Urinary bladder (tissue), 4 donors: Measurements from ENCODE around the gene PACS1. TPM values are rescaled to one million over a fixed set of nuclear protein-coding genes. Genes with fewer than 3 reads are reported as not detected.

Experiments
- DNase-seq: peaks from one replicate; pipeline ENCODE4 v3.0.0-alpha.2; 2015; ENCODE audit errors: extremely low spot score
- H3K27ac ChIP-seq: one replicate; pipeline ENCODE4 v1.5.1; 2013; ENCODE audit warnings: low read depth, mild to moderate bottlenecking, moderate library complexity
- H3K36me3 ChIP-seq: one replicate; pipeline ENCODE4 v1.6.1; 2013; ENCODE audit warnings: mild to moderate bottlenecking, moderate library complexity; ENCODE audit not compliant: insufficient read depth
- H3K4me1 ChIP-seq: one replicate; pipeline ENCODE4 v1.6.1; 2013; ENCODE audit warnings: mild to moderate bottlenecking, moderate library complexity; ENCODE audit not compliant: insufficient read depth
- H3K4me3 ChIP-seq: one replicate; pipeline ENCODE4 v1.5.1; 2013; ENCODE audit warnings: low read depth, low read length
- WGBS: extraction: QIAGEN DNeasy Blood & Tissue Kit; methylation state at CpG from one replicate; pipeline ENCODE4 v1.1.7; 2013; 5-methylcytosine and 5-hydroxymethylcytosine counted together
- polyA plus RNA-seq: library from polyadenylated mRNA; stranded (reverse); fragments of 200-250 nt; gene quantifications from one replicate; pipeline ENCODE4 v1.2.3, GENCODE V29; 2013
- total RNA-seq: library from RNA; depleted of rRNA; stranded (reverse); fragments of >200 nt; gene quantifications from one replicate; pipeline ENCODE4 v1.2.3, GENCODE V29; 2014
- donor health status: healthy with polysubstance abuse.
- donor health status: healthy.

The PACS1 gene
- total and polyA plus RNA-seq, 2 donors = 41.3 to 42.3 TPM

DNA sequence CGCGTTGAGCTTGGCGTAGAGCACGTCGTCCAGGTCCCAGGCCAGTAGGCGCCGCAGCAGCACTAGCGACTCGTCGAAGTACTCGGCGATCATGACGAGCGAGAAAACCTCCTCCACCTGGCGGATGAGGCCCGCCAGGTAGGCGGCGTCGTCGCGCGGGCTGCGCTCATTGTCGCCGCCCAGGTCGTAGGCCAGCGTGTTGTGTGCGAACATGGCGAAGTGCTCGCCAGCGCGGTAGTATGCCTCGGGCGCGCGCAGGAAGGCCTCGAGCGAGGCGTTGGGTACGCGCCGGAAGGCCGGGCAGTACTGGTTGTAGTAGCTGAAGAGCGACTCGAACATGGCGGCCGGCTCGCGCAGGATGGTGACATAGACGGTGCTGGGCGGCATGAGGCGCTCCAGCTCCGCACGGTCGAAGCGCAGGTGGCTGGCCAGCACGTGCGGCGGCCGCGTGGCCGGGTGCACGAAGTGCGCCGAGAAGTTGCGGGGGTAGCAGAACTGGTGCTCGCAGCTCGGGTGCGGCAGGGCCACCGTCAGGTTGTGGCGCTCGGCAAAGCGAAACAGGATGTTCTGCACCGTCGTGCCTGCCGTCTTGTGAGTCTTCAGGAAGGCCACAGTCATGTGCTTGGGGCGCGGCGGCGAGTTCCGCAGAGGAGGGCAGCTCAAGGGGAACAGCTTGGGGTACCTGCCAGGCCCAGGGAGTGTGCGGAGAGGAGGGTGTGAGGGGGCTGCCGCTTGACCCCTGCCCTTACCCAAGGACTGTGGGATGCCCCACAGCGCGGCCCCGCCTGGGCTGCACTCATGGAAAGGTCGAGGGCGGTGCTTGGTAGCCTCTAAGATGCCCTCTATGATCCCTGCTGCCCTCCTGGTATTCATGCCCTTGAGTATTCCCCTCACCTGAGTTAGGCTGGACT, 26.8 kb upstream of the PACS1 start:
- H3K4me3 ChIP-seq = no peak overlapping the region
- DNase-seq = no peak
- 97% methylated on average over 88 of the region's 88 CpGs for WGBS
- no peak overlapping the region for H3K27ac ChIP-seq
- H3K4me1 ChIP-seq = no peaks in the 10 kb centered on the region
- no peaks in the 10 kb centered on the region for H3K36me3 ChIP-seq

DNA sequence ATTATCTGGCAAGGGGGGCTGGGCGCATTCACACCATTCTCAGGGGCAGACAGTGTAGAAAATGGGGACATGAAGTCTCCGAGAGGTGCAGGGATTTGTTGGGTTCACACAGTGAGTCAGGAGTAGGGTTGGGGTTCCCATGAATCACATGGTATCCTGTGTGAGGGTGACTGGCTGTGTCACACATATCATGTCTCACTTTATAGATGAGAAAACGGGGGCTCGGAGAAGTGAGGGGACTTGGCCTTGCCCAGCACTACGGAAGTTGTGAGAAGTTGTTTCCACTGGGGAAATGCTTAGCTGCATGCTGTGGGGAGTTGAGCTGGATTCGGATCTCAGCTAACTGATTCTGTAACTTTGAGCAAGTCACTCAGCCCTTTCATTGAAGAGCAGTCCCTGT, 25.3 kb upstream of the PACS1 start:
- WGBS = 64% methylated on average over 6 of the region's 6 CpGs
- Histone ChIP-seq H3K27ac (no peak overlapping the region), H3K36me3 (no peaks in the 10 kb centered on the region), H3K4me3 (no peak overlapping the region), H3K4me1 (no peaks in the 10 kb centered on the region)
- DNase-seq = no peak

DNA sequence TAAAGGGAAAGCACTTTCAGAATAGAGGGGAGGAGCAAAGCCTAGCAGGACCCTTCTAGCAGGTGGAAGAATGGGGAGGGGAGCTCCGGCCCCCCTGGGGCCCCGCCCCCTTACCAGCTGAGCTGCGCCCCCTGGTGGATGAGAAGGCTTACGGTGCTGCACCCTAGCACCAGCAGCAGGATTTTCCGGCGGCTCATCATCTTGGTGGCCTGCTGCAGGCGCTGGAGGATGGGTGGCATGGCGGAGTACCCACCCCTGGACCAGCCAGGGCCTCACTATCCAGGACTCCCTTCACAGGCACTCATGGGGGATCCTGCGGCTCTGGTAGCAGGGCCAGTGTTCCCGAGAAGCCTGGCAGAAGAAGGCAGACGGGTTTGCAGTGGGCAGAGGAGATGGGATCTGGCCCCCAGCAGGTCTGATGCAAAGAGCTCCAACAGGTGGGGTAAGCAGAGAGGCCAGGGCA, 24.9 kb upstream of the PACS1 start:
- Histone ChIP-seq H3K36me3 (no peaks in the 10 kb centered on the region), H3K4me3 (no peak overlapping the region), H3K4me1 (no peaks in the 10 kb centered on the region), H3K27ac (no peak overlapping the region)
- DNase-seq = no peak
- WGBS = 11% methylated on average over 11 of the region's 11 CpGs

DNA sequence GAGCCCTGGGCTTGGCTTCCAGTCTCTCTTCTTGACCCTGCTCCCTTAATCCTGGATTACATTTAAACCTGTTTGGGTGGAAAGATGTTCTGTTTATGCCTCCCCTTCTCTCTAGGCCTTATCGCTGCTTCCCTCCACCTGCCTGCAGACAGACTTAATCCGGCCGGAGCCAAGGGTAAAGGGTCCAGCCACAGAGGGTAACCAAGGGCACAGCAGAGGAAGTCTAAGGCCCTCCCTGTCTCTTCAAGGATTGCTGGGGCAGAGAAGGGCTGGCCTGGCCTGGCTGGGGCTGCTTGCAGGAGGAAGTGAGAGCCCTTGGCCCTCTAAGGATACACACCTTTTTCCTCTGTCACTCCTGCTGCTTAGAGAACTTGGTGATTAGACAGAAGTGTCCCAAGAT, 23.2 kb upstream of the PACS1 start:
- WGBS = 93% methylated on average over 3 of the region's 3 CpGs
- no peak overlapping the region for H3K27ac ChIP-seq
- H3K4me3 ChIP-seq = no peak overlapping the region
- H3K36me3 ChIP-seq = no peaks in the 10 kb centered on the region
- H3K4me1 ChIP-seq = no peaks in the 10 kb centered on the region
- DNase-seq = no peak

DNA sequence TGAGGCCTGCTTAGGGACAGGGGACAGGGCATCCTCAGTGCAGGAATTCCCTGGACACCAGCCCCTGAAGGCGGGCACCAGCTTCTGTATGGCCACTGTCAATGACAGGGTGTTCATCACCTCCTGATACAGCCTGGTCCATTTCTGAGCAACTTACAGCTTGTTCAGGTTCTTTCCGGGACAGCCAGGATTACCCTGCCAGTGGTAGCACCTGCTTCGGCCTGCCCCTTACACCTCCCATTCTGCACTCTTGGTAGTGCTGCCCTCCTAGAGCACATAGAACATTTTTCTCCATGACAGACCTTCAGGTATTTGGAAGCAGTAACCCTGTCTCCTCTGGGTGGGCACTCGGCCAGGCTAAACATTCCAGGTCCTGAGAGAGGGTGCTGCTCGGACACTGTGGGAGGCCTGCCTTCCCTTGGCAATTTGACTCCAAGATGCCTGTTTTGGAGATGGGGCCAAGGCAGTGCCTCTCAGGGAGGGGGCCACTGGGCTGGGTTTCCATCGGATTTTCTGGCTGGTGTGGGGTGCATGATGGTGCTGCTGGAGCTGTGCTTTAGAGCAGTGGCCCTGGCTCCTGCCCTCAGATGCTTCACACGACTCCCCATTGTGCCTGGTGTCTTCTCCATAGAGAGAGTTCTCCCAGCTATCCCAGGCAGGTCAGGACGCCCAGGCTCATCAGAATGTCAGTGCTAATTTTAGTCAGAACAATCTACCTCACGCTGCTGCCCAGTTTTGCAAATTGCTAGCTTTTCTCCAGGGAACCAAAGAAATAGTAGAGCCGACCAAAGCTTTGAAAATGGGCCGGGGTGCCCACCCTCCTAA, 22.3 kb upstream of the PACS1 start:
- Histone ChIP-seq H3K4me3 (no peak overlapping the region), H3K36me3 (no peaks in the 10 kb centered on the region), H3K27ac (no peak overlapping the region), H3K4me1 (no peaks in the 10 kb centered on the region)
- WGBS = 68% methylated on average over 11 of the region's 11 CpGs
- no peak for DNase-seq

DNA sequence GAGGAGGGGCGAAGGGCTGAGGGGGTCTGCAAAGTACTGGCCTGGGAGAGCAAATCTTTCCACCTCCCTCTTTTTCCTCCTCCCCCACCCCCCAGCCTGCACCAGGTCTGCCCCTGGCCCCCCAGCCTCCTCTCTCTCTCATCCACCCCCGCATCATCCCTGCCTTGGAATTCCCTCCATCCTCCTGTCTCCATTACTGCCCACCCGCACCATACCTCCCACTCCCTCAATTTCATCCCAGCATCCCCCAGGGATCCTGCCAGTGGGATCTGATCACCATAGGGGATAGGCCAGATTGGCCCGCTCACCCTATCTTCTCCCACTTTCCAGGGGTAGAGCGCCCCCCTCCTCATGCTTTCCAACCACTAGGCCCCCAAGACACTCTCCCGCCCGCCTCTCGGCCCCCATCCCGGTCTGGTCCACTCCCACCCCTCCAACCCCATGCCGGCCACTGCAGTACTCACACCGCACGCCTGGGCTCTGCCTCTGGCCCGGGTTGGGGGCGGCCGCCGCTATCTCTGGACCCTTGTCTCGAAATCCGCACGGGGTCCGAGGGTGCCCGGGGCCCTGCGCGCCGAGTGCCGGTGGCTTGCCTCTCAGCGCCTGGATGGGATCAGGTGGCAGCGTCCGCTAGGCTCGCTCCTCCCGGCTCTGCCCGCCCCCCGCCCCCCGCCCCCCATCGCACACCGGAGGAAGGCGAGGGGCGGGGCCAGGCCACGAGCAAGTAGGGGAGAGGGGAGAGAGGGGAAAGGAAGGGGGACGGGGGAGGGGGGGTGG, 21.3 kb upstream of the PACS1 start, which contains the start of gene GAL3ST3:
GAL3ST3 (minus strand) TSS at position 615 of the 777 bp plus-strand sequence. CDS start 3,746 bp downstream, outside the sequence.
- no peaks in the 10 kb centered on the region for H3K36me3 ChIP-seq
- no peak for DNase-seq
- no peak within 1 kb of the TSS for H3K27ac ChIP-seq
- no peak within 1 kb of the TSS for H3K4me3 ChIP-seq
- H3K4me1 ChIP-seq = no peaks in the 10 kb centered on the region
- 10% methylated on average over 39 of the region's 39 CpGs for WGBS

DNA sequence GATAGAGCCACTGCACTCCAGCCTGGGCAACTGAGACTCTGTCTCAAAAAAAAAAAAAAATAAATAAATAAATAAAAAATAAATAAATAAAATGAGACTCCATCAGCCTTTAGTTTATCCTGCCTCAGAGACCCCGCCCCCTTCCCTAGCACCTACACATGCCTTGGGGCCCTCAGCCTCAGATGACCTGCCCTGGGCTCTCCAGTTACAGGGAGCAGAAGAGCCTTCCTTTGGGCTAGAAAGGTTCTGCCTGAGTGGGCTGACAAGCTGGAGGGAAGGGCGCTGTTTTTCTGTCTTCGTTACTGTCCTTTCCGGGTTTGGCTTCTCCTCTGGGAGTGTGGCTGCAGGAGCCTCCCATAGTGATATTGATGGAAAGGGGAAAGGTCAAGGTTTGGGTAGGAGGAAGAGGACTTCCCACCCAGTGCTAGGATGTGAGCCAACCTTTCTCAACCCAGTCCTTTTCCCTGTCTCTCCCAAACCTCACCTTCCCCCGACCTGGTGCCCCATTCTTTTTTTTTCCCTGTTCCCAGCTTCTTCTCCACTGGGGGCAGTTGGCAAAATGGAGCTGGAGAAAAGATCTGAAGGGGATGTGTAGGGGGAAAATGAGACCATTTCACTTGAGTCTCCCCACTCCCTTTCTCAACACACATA, 19.4 kb upstream of the PACS1 start:
- Histone ChIP-seq H3K36me3 (no peaks in the 10 kb centered on the region), H3K4me1 (no peaks in the 10 kb centered on the region), H3K4me3 (no peak overlapping the region), H3K27ac (no peak overlapping the region)
- no peak for DNase-seq
- 83% methylated on average over 5 of the region's 5 CpGs for WGBS

DNA sequence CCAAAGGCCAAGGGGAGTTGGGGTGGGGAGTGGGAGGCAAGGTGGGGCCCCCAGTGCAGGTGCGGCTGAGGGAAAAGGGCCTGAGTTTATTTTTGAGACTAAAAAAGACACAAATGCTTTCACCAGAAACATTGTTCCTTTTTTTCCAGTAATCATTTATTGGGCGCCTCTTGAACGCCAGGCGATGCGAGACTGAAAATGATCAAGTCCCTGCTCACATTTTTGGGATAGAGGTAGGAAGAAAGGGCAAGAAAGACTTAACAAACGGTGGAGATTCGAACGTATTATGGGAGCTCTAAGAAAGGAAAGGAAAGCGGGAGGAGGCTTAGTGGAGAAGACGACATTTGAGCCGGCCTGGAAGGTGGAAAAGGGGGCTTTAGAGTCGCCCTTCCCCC, 18.7 kb upstream of the PACS1 start:
- Histone ChIP-seq H3K36me3 (no peaks in the 10 kb centered on the region), H3K4me1 (no peaks in the 10 kb centered on the region), H3K4me3 (peak overlapping the region; percentile 86), H3K27ac (peak overlapping the region; percentile 46)
- WGBS = 23% methylated on average over 12 of the region's 12 CpGs
- DNase-seq = no peak

DNA sequence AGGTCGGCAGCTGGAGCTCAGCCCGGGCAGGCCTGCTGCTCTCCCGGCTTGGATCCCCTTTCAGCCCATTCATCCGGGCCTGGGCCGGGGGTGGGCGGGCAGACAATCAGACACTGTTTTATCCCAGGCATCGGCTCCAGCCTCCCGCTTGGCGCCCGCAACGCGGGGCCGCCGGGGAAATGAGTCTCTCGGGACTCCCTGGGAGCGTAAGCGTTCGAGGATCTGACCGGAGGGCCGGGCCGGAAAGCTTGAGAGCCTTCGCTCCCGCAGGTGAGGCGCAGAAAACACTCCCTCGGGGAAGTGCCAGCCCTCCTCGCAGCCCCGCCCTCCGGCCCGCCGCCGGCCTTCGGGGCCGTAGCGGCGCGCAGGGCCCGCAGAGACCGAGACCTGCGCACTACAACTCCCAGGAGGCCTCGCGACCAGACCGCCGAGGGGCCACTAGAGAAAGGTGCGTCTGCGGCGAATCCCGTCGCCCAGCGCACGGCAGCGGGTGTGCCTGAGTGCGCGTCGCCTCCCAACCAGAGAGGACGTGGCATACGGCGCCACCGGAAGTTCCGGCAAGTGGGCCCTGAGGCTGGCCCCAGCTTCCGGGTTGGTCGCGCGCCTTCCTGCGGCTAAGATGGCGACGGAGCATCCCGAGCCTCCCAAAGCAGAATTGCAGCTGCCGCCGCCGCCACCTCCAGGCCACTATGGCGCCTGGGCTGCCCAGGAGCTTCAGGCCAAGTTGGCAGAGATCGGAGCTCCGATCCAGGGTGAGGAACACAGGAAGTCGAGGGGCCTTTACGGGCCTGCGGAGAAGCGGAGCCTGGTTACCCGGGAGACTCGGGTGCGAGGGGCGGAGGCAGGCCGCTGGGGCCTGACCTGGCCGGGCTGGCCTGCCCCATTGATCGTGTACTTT, 18.1 kb upstream of the PACS1 start, which contains the start of gene SF3B2:
SF3B2 (plus strand) TSS at position 599 of the 898 bp plus-strand sequence; CDS start at position 620, 21 bp downstream.
- WGBS = under 1% methylated on average over 84 of the region's 84 CpGs
- Histone ChIP-seq H3K4me3 (peak within 1 kb of the TSS; percentile 86), H3K36me3 (peaks cover 4% of the 10 kb centered on the region), H3K27ac (peak within 1 kb of the TSS; percentile 48), H3K4me1 (no peaks in the 10 kb centered on the region)
- peak; percentile 90 for DNase-seq

DNA sequence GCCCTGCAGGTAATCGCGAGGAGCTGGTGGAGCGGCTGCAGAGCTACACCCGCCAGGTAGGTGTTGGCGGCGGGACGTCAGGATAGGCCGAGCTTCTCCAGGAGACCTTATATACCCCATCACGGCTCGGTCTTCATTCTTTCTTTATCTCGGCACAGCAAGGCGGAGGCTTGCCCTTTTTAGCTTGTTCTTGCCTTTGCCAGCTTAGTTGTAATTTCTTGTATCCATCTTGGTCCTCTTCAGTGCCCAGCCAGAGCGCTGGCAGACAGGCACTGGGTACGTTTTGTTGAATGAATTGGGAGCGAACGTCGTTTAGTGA, 17.4 kb upstream of the PACS1 start:
- Histone ChIP-seq H3K4me1 (no peaks in the 10 kb centered on the region), H3K4me3 (peak overlapping the region; percentile 86), H3K27ac (peak overlapping the region; percentile 48), H3K36me3 (peaks cover 5% of the 10 kb centered on the region)
- 1% methylated on average over 17 of the region's 17 CpGs for WGBS
- no peak for DNase-seq

DNA sequence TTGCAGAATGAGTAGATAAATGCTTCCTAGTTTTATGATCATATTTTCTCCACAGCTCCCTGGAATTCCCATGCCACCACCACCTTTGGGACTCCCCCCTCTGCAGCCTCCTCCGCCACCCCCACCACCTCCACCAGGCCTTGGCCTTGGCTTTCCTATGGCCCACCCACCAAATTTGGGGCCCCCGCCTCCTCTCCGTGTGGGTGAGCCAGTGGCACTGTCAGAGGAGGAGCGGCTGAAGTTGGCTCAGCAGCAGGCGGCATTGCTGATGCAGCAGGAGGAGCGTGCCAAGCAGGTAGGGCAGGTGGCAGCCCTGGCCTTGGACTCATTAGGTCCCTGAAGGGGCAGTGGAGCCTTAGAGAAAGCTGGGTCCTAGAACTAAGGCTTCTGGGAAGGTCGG, 15.1 kb upstream of the PACS1 start:
- 94% methylated on average over 7 of the region's 7 CpGs for WGBS
- no peak overlapping the region for H3K27ac ChIP-seq
- H3K36me3 ChIP-seq = peaks cover 5% of the 10 kb centered on the region

DNA sequence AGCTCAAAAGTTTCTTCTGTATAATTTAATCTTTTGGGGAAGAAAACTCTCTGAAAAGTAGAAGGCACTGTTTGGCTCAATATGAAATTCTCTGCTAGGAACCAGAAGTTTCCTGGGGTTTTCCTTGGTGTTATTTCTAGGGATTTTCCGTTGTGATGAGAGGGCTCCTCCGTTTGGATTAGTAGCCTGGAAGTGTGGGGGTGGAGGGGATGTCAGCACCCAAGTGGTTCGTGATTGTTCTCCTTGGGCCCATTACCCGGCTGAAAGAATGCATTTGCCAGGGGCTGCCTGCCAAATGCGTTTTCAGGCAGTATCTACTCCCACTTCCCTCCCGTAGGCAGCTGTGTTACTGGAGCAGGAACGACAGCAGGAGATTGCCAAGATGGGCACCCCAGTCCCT, 13.6 kb upstream of the PACS1 start:
- 63% methylated on average over 7 of the region's 7 CpGs for WGBS
- H3K4me1 ChIP-seq = no peaks in the 10 kb centered on the region
- DNase-seq = no peak
- H3K36me3 ChIP-seq = peaks cover 8% of the 10 kb centered on the region
- H3K4me3 ChIP-seq = no peak overlapping the region
- H3K27ac ChIP-seq = no peak overlapping the region

More for the DNA sequence above, 15.1 kb upstream of the PACS1 start:
- DNase-seq = no peak
- Histone ChIP-seq H3K4me1 (no peaks in the 10 kb centered on the region), H3K4me3 (no peak overlapping the region)
